ENCODE data around the gene AIG1.
A peak's percentile ranks its signal among the peaks of the same experiment; 100 is the strongest.
"Not testable (repeated sequence)": the region's sequence is repeated elsewhere in the genome, so short reads cannot be mapped to it uniquely, and the experiment has no call there.

AIG1 gene

DNA sequence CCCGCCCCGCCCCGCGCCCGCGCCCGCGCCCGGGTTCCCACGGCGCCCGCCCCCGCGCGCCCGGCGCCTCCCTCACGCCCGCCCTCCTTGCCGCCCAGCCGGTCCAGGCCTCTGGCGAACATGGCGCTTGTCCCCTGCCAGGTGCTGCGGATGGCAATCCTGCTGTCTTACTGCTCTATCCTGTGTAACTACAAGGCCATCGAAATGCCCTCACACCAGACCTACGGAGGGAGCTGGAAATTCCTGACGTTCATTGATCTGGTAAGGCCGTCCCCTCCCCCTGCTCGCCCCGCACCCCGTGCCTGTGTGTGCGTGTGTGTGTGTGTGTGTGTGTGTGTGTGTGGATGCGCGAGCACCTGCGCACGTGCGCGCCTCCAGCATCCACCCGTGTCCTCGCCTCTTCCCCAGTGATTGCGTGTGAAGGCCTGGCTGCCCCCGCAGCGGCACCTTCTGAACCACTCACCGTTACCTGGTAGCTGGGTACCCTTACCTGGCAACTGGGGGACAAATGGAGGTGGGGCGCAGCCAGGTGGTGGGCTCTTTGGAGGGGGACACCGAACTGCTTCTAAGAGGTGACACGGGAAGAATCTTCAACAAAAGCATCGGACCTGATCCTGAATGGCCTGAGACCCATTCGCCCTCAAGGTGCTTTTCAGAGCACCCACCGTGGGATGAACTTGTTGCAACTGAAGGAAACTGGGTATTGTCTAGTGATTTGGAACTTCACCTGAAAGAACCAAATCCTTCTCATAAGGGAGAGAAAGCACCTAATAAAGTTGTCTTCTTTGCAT, at the start of gene AIG1:
TSS of gene AIG1 (plus strand) at position 84 of the 791 bp plus-strand sequence. CDS start at position 121, 37 bp downstream.
- DNase-seq (ENCODE audit: insufficient read length, low spot score): no peak

GRCh38 chr6:143014764-143015163, 45.9 kb upstream of the AIG1 start:
- no peak for TF ChIP-seq POLR2A (IDR thresholded peaks at IDR 0.05; ENCODE audit: low read depth, low read length)
- DNase-seq (ENCODE audit: insufficient read length, low spot score) (no peak), FAIRE-seq (no peak)

More for the DNA sequence above, at the start of gene AIG1:
- no peak for FAIRE-seq
- TF ChIP-seq POLR2A (IDR thresholded peaks at IDR 0.05; ENCODE audit: low read depth, low read length): peak; percentile 54

DNA sequence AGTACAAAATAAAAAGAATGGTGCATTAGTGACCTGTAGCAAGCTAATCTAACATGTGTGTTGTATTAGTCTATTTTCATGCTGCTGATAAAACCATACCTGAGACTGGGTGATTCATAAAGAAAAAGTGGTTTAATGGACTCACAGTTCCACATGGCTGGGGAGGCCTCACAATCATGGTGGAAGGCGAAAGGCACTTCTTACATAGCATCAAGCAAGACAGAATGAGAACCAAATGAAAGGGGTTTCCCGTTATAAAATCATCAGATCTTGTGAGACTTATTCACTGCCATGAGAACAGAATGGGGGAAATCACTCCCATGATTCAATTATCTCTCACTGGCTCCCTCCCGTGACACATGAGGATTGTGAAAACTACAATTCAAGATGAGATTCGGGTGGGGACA, 45.4 kb upstream of the AIG1 start:
- no peak for TF ChIP-seq POLR2A (IDR thresholded peaks at IDR 0.05; ENCODE audit: low read depth, low read length)
- no peak for DNase-seq (ENCODE audit: insufficient read length, low spot score)
- FAIRE-seq: no peak

DNA sequence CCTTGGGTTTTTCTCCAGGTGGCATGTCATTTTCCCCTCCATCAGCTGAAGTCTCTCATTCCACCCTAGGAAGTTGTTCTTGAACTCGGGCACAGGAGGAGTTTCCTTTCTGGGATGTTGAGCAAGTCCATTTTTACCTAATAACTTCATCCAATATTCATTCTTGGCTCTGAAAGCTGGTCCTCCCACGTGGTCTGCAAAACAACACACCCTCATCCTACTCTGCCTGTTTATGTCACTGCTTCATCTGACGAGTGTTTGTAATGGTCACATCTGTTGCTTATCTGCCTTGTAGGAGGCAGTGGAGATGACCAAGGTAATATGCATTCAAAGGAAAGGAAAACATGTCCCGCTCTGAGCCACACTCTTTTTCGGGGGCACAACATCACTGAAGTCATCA, 41.7 kb upstream of the AIG1 start:
- no peak for TF ChIP-seq POLR2A (IDR thresholded peaks at IDR 0.05; ENCODE audit: low read depth, low read length)
- FAIRE-seq: no peak
- no peak for DNase-seq (ENCODE audit: insufficient read length, low spot score)

- not testable (repeated sequence) for FAIRE-seq; DNase-seq (ENCODE audit: insufficient read length, low spot score)
Observed at GRCh38 chr6:143020862-143021261, 39.8 kb upstream of the AIG1 start.

DNA sequence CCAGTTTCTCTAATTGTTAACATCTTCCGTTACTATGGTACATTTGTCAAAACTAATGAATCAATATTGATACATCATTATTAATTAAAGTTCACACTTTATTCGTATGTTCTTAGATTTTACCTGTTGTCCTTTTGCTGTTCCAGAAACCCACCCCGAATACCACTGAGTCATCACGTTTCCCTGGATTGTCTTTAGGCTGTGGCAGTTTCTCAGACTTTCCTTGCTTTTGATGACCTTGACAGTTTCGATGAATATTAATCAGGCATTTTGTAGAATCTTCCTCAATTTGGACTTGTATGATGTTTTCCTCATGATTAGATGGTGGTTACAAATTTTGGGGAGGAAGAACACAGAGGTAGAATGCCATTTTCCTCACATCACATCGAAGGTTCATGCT, 39.1 kb upstream of the AIG1 start:
- TF ChIP-seq POLR2A (IDR thresholded peaks at IDR 0.05; ENCODE audit: low read depth, low read length): no peak
- FAIRE-seq (no peak), DNase-seq (ENCODE audit: insufficient read length, low spot score) (no peak)

DNA sequence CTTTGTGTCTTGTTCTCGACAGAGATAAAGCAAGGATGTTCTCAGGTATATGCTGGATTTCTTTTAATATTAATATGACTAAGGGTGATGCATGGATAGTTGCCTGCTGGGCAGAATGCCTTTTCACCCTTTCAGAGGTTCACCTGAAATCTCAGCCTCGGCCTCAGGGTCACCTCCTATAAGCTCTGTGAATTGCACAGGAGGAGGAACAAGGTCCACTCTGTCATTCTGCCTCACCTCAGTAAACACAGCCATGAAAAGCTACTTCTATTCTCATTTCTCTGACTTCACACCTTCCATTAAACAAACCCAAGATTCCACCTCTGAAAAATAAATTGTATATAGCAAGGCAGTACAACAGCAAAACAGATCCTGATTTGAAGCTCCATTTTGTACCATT, 38.1 kb upstream of the AIG1 start:
- FAIRE-seq (no peak), DNase-seq (ENCODE audit: insufficient read length, low spot score) (no peak)
- no peak for TF ChIP-seq POLR2A (IDR thresholded peaks at IDR 0.05; ENCODE audit: low read depth, low read length)

DNA sequence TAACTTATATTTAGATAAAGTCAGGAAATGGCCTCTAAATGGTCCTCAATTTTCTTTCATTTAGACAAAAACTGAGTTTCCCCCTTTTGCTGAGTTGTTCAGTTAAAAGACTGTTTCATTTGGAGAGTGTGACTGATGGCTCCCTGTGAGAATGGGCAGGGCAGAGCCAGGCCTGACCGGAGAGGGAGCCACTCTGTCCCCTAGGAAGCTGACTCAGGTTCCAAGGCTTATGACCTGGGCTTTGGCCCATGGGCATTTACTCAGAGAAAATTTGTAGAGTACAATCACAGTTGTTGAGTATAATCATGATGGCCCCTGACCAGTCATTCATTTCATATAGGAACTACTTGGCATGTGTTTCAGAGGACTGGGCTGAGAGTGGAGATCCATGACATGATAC, 37.0 kb upstream of the AIG1 start:
- FAIRE-seq (no peak), DNase-seq (ENCODE audit: insufficient read length, low spot score) (no peak)
- no peak for TF ChIP-seq POLR2A (IDR thresholded peaks at IDR 0.05; ENCODE audit: low read depth, low read length)

GRCh38 chr6:143024977-143025376, 35.7 kb upstream of the AIG1 start:
- FAIRE-seq (no peak), DNase-seq (ENCODE audit: insufficient read length, low spot score) (no peak)
- no peak for TF ChIP-seq POLR2A (IDR thresholded peaks at IDR 0.05; ENCODE audit: low read depth, low read length)

- no peak for TF ChIP-seq POLR2A (IDR thresholded peaks at IDR 0.05; ENCODE audit: low read depth, low read length)
- DNase-seq (ENCODE audit: insufficient read length, low spot score) (no peak), FAIRE-seq (no peak)
Observed at GRCh38 chr6:143026696-143027449, 33.8 kb upstream of the AIG1 start.

- TF ChIP-seq POLR2A (IDR thresholded peaks at IDR 0.05; ENCODE audit: low read depth, low read length): no peak
- FAIRE-seq (no peak), DNase-seq (ENCODE audit: insufficient read length, low spot score) (no peak)
Observed at GRCh38 chr6:143034689-143035334, 25.9 kb upstream of the AIG1 start.

DNA sequence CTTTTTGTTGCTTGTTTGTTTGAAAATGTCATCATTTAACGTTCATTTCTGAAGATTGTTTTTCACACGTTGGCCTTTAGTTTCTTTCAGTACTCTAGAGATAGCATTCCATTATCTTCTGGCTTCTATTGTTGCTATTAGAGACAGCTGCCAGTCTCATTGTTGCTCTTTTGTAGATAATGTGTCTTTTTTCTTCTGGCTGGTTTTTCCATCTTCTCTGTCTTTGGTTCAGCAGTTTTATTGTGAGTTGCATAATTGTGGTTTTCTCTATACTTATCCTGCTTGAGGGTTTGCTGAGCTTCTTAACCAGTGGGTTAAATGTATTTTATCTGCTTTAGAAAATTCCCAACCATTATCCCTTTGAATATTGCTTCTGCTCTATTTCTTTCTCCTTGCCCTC, 23.2 kb upstream of the AIG1 start:
- no peak for TF ChIP-seq POLR2A (IDR thresholded peaks at IDR 0.05; ENCODE audit: low read depth, low read length)
- no peak for FAIRE-seq
- no peak for DNase-seq (ENCODE audit: insufficient read length, low spot score)

DNA sequence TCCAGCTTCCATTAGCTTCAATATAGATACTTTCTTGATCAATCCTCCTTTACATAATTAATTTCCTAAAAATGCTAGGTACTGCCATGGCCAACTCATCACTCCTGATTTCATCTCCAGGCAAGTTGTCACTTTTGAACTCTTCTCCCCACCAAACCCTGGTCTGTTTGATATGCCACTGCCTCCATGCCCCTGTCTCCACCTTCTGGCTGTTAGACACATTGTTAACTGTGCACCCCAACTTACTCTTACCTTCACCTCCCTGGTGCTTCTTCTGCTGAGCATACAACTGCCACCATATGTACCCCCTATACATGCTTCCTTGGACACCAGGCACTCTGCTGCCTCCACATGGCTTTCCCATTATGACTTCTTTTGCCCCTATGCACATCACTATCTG, 21.9 kb upstream of the AIG1 start:
- no peak for TF ChIP-seq POLR2A (IDR thresholded peaks at IDR 0.05; ENCODE audit: low read depth, low read length)
- FAIRE-seq (no peak), DNase-seq (ENCODE audit: insufficient read length, low spot score) (no peak)

GRCh38 chr6:143039548-143039947, 21.1 kb upstream of the AIG1 start:
- DNase-seq (ENCODE audit: insufficient read length, low spot score): no peak
- TF ChIP-seq POLR2A (IDR thresholded peaks at IDR 0.05; ENCODE audit: low read depth, low read length): no peak
- FAIRE-seq: no peak
